Rectal smooth muscle tissue (tissue), 1 donor: ENCODE data around the gene PSMD10.

Experiments used
- H3K27ac ChIP-seq: one replicate; pipeline ENCODE4 v1.7.0; 2013; ENCODE audit warnings: low read depth, low read length, inconsistent platforms
- H3K27me3 ChIP-seq: one replicate; pipeline ENCODE4 v1.7.0; 2013; ENCODE audit warnings: low read length; ENCODE audit not compliant: control insufficient read depth, insufficient read depth
- H3K36me3 ChIP-seq: one replicate; pipeline ENCODE4 v1.7.0; 2013; ENCODE audit warnings: low read length; ENCODE audit not compliant: control insufficient read depth, insufficient read depth
- H3K4me1 ChIP-seq: one replicate; pipeline ENCODE4 v1.7.0; 2013; ENCODE audit warnings: low read length; ENCODE audit not compliant: control insufficient read depth, insufficient read depth
- H3K4me3 ChIP-seq: one replicate; pipeline ENCODE4 v1.7.0; 2013; ENCODE audit warnings: low read length
- H3K9ac ChIP-seq: one replicate; pipeline ENCODE4 v1.7.0; 2013; ENCODE audit warnings: low read length

The PSMD10 gene

DNA sequence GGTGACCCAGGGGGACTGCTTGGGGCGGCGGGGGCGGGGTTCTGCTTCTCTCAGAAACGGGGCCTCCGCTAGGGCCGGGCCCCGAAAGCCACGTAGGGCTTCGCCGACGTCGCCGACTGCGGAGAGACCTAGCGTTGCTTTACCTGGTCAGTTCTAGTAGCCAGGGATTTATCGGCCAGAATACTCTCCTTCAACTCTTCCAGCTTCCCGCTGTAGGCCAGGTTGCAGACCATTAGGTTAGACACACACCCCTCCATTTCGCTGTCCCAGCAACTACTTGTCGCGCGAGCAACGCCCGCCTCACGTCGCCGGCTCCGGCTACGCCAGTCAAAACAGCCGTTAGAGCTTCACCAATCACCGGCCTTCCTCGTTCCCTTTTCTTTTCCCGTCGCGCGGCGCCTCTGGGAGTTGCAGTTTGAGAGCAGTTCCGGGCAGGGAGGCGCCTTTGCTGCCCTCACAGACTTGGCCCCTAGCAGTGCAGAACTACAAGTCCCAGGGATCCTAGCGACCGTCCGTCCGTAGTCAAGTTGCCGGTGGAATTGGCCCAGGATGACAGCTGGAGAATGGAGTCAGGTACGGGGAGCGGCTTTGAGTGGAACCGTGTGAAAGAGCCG, at the start of gene PSMD10, which contains the start of gene ATG4A:
Gene PSMD10 (minus strand): TSS at position 279 of the 614 bp plus-strand sequence. CDS start 22 bp downstream, at position 257.
Gene ATG4A (plus strand): TSS at position 515 of the 614 bp plus-strand sequence. CDS start 49 bp downstream, at position 564.
- Histone ChIP-seq H3K9ac (peak within 1 kb of the TSS; percentile 67), H3K4me1 (no peaks in the 10 kb centered on the region), H3K27me3 (no peaks in the 10 kb centered on the region), H3K36me3 (no peaks in the 10 kb centered on the region), H3K4me3 (peak within 1 kb of the TSS; percentile 77), H3K27ac (peak within 1 kb of the TSS; percentile 80)

DNA sequence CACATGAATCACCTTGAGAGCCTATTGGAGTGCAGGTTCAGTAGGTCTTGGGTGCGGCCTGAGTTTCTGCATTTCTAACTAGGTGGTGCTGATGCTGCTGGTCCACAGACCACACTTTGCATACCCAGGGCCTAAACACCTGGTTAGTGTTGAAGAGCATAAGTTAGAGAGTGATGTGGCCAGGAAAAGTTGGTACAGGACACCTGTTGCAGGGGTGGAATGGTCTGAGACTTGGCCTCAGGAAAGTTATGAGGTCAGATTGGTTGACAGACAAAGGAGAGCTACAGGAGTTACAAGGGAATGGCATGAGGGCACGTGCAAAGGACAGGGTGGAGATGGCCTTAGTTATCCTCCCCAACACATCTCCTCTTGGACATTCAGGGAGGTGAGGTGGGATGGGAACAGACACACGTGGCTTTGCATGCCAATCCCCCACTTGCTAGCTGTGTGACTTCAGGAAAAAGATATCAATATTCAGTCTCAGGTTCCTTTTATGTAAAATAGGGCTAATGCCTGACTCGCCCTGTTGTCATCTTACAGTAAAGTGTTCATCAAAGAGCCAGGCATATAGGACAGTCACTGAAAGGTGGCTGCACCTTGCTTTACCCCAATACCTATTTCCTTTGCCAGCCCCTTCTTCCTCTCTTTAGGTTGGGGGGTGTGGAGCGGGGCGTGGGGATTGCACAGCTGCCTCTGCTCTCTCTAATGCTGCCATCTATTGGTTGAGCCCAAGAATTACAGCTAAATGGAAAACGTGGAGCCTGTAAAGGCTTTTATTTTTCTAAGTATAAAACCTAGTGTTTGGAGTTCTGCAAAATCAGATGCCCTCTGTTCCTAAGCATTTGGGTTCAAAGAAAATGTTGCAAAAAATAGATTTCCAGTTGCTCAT, 47.7 kb upstream of the PSMD10 start:
- no peaks in the 10 kb centered on the region for H3K36me3 ChIP-seq
- H3K27me3 ChIP-seq, result peaks cover 2% of the 10 kb centered on the region

DNA sequence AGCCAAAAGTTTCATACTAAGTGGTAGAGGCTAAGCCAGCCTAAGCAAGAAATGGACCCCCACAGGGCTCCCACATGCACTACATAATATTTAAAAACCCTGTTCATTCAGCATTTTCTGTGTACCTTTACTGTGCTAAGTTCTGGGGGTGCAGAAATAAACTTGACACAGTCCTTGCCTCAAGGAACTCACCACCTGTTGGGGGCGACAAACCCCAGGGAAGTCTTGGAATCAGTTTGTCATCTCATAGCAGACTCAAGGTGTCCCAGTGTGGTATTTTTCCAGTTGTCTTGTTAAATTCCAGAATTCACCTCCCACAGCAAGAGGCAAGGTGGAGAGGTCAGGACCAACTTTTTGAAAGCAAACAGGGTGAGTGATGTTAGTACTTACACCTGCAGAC, 43.4 kb upstream of the PSMD10 start:
- Histone ChIP-seq H3K4me1 (no peaks in the 10 kb centered on the region), H3K27me3 (peaks cover 2% of the 10 kb centered on the region), H3K4me3 (no peak overlapping the region), H3K36me3 (no peaks in the 10 kb centered on the region), H3K27ac (no peak overlapping the region), H3K9ac (no peak overlapping the region)

More for the DNA sequence above, 47.7 kb upstream of the PSMD10 start:
- no peaks in the 10 kb centered on the region for H3K4me1 ChIP-seq
- no peak overlapping the region for H3K4me3 ChIP-seq
- H3K9ac ChIP-seq, result no peak overlapping the region
- H3K27ac ChIP-seq, result no peak overlapping the region

GRCh38 chrX:108132876-108133275, 41.5 kb upstream of the PSMD10 start:
- Histone ChIP-seq H3K9ac (no peak overlapping the region), H3K36me3 (no peaks in the 10 kb centered on the region), H3K4me3 (no peak overlapping the region), H3K27ac (no peak overlapping the region), H3K4me1 (no peaks in the 10 kb centered on the region), H3K27me3 (no peaks in the 10 kb centered on the region)

GRCh38 chrX:108132034-108132433, 40.7 kb upstream of the PSMD10 start:
- Histone ChIP-seq H3K27ac (no peak overlapping the region), H3K4me3 (no peak overlapping the region), H3K27me3 (no peaks in the 10 kb centered on the region), H3K9ac (no peak overlapping the region), H3K36me3 (no peaks in the 10 kb centered on the region), H3K4me1 (no peaks in the 10 kb centered on the region)

- no peaks in the 10 kb centered on the region for H3K4me1 ChIP-seq
- H3K36me3 ChIP-seq, result no peaks in the 10 kb centered on the region
- no peak overlapping the region for H3K27ac ChIP-seq
- no peaks in the 10 kb centered on the region for H3K27me3 ChIP-seq
- no peak overlapping the region for H3K4me3 ChIP-seq
- H3K9ac ChIP-seq, result no peak overlapping the region
Observed at GRCh38 chrX:108131471-108131870, 40.1 kb upstream of the PSMD10 start.

DNA sequence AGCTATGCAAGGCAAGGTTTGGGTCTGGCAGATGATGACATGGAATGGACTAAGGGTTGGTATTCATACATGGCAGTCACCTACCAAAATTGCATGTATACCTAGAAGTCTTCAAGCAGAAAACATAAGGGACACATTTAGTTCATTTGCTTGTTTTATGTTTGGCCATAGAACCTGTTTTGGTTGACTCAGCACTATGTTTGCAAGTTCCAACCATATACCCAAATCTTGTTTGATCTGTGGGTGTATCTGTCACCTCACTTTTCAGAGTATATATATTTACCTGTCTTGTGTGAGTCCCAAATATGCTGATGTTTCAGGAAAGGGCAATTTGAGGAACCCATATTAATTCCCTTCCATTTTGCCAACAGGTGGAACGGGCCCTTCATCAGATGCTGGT, 39.5 kb upstream of the PSMD10 start:
- Histone ChIP-seq H3K36me3 (no peaks in the 10 kb centered on the region), H3K9ac (no peak overlapping the region), H3K27ac (no peak overlapping the region)

DNA sequence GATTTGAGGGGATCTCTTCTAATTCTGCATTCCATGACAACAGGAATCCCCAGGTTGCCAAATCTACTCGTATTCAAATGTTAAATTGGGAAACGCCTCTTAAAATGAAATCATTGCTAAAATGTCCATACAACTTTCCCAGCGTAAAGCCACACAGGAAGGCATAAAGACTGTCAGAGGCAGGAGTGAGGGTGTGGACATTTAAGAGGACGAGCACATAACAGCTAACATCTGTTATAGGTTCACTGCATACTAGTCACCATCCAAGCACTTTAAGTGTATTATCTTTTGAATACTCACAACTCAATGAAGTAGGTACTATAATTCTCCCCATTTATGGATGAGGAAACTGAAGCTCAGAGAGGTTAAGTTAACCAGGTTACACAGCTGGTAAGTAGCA, 35.8 kb upstream of the PSMD10 start:
- H3K4me3 ChIP-seq, result no peak overlapping the region
- no peaks in the 10 kb centered on the region for H3K27me3 ChIP-seq
- no peaks in the 10 kb centered on the region for H3K36me3 ChIP-seq
- H3K4me1 ChIP-seq, result no peaks in the 10 kb centered on the region
- no peak overlapping the region for H3K27ac ChIP-seq
- no peak overlapping the region for H3K9ac ChIP-seq

More for the DNA sequence above, 39.5 kb upstream of the PSMD10 start:
- Histone ChIP-seq H3K27me3 (no peaks in the 10 kb centered on the region), H3K4me1 (no peaks in the 10 kb centered on the region), H3K4me3 (no peak overlapping the region)

GRCh38 chrX:108126661-108127060, 35.3 kb upstream of the PSMD10 start:
- no peak overlapping the region for H3K9ac ChIP-seq
- no peaks in the 10 kb centered on the region for H3K36me3 ChIP-seq
- H3K27me3 ChIP-seq, result no peaks in the 10 kb centered on the region
- no peaks in the 10 kb centered on the region for H3K4me1 ChIP-seq
- no peak overlapping the region for H3K27ac ChIP-seq
- no peak overlapping the region for H3K4me3 ChIP-seq

DNA sequence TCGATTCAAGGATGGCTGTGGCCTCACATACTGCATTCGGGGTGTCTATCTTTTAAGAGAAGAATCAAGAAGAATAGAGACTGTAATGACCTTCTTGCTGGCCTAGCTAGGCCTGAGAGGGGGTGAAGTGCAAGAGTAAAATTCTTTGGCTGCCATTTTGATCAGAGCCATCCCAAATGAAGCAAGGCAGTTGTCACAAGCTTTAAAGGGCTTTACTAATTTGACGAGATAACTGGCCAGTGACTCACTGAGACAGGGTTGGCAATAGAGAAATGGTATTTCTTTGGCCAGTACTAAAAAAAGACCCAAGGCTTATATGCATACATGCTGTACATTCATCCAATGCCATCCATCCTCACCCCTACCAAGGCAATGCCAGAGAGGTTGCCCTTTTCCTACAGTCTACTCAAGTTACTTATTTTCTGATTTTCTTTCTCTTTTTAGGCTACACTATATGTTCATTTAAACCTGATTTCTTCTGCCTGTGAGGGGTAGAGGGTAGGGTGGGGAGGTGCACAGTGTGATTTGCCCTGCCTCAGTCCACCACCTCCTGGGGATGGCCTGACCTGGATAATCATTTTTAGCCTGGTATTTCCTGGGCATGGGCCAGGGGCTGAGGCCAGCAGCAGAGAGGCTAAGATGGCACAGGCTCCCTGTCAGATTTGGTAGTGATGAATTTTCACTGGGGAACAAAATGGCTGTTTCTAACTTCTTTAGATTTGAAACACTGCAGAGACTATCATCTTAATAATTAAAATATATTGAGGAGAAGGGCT, 32.4 kb upstream of the PSMD10 start:
- Histone ChIP-seq H3K4me3 (no peak overlapping the region), H3K4me1 (no peaks in the 10 kb centered on the region), H3K27me3 (no peaks in the 10 kb centered on the region), H3K27ac (no peak overlapping the region), H3K9ac (no peak overlapping the region), H3K36me3 (no peaks in the 10 kb centered on the region)

- Histone ChIP-seq H3K4me3 (no peak overlapping the region), H3K27me3 (no peaks in the 10 kb centered on the region)
Observed at GRCh38 chrX:108122748-108123147, 31.4 kb upstream of the PSMD10 start.

DNA sequence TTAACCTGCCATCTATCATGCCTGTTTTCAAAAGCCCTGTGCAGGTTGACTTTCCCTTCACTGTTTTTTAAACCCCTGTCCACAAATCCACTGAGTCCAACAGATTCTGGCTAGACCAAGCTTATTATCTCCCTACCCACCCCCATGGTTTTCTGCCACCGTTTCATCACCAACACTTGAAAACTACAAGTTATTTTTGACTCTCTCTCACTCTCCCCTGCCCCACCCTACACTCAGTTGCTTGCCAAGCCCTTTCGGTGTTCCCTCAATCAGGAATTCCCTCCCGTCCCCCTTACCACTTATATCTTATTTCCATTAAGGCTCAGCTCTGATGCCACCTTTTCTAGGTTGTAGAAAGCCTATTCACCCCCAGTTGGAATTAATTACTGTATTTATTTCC, 29.9 kb upstream of the PSMD10 start:
- Histone ChIP-seq H3K4me1 (peaks cover 3% of the 10 kb centered on the region), H3K9ac (no peak overlapping the region), H3K27ac (no peak overlapping the region), H3K27me3 (no peaks in the 10 kb centered on the region), H3K36me3 (no peaks in the 10 kb centered on the region), H3K4me3 (no peak overlapping the region)

More at GRCh38 chrX:108122748-108123147, 31.4 kb upstream of the PSMD10 start:
- Histone ChIP-seq H3K36me3 (no peaks in the 10 kb centered on the region), H3K9ac (no peak overlapping the region), H3K27ac (no peak overlapping the region), H3K4me1 (peaks cover 3% of the 10 kb centered on the region)
